Muscle layer of duodenum (tissue), 2 donors: Measurements from ENCODE around the gene EPB41L4B.

Experiments used
- H3K27ac ChIP-seq: one replicate; pipeline ENCODE4 v1.7.0; 2013; ENCODE audit warnings: mild to moderate bottlenecking, low read length
- H3K27me3 ChIP-seq: one replicate; pipeline ENCODE4 v1.7.0; 2013; ENCODE audit warnings: low read depth, mild to moderate bottlenecking, control low read depth, low read length
- H3K36me3 ChIP-seq, 2 donors: one replicate each; pipeline ENCODE4 v1.7.0; 2013; ENCODE audit warnings: low read length in 2 of 2, control low read depth in 1 of 2, mild to moderate bottlenecking in 1 of 2; ENCODE audit not compliant: insufficient read depth in 2 of 2, control insufficient read depth in 1 of 2
- H3K4me1 ChIP-seq, 2 donors: one replicate each; pipeline ENCODE4 v1.7.0; 2013; ENCODE audit warnings: low read length in 2 of 2, mild to moderate bottlenecking in 2 of 2, control low read depth in 1 of 2, moderate library complexity in 1 of 2; ENCODE audit not compliant: insufficient read depth in 2 of 2, control insufficient read depth in 1 of 2
- H3K4me3 ChIP-seq, 2 donors: one replicate each; pipeline ENCODE4 v1.7.0; 2013; ENCODE audit warnings: low read length in 2 of 2, low read depth in 1 of 2, mild to moderate bottlenecking in 1 of 2
- H3K9me3 ChIP-seq, 2 donors: one replicate each; pipeline ENCODE4 v1.7.0; 2013; ENCODE audit warnings: low read length in 2 of 2, control low read depth in 1 of 2, mild to moderate bottlenecking in 1 of 2; ENCODE audit not compliant: control insufficient read depth in 1 of 2
- donor health status: healthy.

Gene EPB41L4B

DNA sequence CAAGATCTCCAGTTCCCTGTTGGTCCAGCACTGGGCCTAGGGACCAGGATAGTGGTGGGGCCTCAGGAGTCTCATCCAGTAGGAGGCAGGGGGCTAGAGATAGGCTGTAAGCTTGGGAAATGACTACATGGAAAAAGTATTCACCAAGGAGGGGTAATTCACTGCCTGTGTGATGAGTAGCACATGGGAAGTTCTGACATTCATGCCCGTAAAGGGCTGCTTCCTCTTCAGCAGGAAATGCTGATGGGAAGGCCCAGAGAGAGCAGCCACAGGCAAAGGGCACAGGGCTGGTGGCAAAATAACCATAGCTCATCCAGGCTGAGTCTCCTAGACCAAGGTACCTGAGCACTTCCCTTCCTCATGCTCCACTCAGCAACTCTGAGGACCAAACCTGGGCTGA, 130.7 kb downstream of the EPB41L4B start:
- H3K36me3 ChIP-seq = no peaks in the 10 kb centered on the region
- H3K9me3 ChIP-seq = no peaks in the 10 kb centered on the region

DNA sequence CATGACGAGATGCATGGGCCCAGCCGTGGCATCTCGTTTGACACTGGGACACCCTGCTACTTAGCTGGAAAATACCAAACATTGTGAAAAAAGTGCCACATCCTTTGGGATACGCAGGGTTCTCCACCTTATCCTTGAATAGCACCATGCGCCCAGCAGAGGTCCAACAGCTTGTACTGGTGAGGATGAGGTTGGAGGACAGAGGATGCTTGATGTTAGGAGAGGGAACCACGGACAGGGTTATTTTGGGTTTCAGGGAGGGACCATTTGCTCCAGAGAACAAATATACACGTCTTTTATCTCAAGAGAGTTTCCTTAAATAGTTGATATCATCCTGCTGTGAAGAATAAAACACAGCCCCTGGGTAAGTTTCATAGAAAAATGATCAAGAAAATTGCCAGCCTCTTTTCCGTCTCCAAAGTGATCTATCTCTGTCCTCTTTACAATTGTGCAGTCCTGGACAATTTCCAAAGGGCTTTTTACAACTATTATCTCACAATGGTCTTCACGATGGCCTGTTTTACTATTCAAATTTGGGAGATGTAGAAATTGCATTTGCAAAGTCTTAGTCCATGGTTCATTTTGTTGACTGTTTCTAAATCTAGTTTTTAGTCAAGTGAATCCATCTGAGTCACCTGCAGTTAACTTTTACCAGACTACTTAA, 133.9 kb downstream of the EPB41L4B start:
- Histone ChIP-seq H3K4me3 (no peak overlapping the region), H3K27me3 (no peaks in the 10 kb centered on the region), H3K27ac (no peak overlapping the region), H3K4me1 (no peaks in the 10 kb centered on the region), H3K9me3 (no peaks in the 10 kb centered on the region), H3K36me3 (no peaks in the 10 kb centered on the region)

More for the DNA sequence above, 130.7 kb downstream of the EPB41L4B start:
- no peak overlapping the region for H3K4me3 ChIP-seq
- no peaks in the 10 kb centered on the region for H3K27me3 ChIP-seq
- no peak overlapping the region for H3K27ac ChIP-seq
- no peaks in the 10 kb centered on the region for H3K4me1 ChIP-seq

DNA sequence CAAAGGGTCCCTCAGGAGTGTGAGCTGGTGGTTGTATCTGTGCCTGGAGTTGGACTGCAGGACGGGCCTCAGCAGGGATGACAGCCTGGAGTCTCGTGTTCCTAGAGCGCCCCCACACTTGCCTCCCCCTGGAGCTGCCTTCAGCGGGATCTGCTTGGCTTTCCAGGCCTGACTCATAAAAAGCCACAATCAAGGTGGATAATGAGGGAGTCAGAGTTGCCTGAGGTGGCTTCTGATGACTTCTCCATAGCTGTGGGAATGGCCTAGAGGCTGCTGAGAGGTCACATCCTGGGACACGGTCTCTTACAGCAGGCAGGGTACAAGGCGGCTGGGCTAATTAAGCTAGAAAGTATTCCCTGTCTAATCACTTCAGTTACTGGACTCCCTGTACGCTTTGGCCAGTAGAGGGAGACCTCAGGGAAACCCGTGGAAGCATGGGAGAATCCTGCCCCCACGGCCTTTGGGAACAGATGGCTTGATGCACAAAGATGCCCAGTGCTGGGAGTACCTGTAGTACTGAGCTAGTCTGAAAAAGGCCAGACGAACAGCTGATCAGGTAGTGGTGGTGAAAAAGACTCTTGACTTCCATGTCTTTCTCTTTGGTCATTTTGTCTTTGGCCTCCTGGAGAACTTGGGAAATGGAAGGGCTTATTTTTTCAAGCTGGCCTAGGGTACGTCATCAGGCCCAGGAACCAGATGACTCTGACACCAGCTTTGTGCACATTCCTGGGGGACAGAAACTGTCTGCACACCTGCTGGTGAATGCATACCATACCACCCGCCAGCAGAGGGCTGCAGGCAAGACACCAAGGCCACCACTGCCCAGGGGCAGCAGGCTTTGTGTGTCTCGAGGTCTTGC, 137.7 kb downstream of the EPB41L4B start:
- Histone ChIP-seq H3K36me3 (no peaks in the 10 kb centered on the region), H3K4me3 (no peak overlapping the region), H3K4me1 (no peaks in the 10 kb centered on the region), H3K27ac (no peak overlapping the region), H3K27me3 (no peaks in the 10 kb centered on the region), H3K9me3 (no peaks in the 10 kb centered on the region)

DNA sequence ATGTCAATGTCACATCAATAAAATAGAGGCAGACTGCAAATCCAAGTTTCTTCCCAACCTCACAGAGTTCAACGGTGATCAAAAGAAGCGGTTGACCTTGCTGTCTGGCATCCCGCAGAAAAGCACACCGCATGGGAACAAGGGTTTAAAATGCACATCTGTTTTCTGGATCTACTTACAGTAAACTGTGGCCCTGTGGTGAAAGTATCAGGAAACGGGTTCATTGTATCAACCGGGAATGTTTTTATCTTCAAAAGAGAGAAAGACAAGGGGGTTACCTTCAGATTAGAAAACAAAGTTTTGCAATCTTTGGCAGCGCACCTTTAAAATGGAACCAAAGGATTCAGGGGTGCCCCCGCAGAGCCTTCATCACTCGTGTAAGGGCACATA, 138.3 kb downstream of the EPB41L4B start:
- no peak overlapping the region for H3K27ac ChIP-seq
- H3K4me1 ChIP-seq = no peaks in the 10 kb centered on the region
- H3K9me3 ChIP-seq = no peaks in the 10 kb centered on the region
- no peaks in the 10 kb centered on the region for H3K27me3 ChIP-seq
- H3K4me3 ChIP-seq = no peak overlapping the region
- no peaks in the 10 kb centered on the region for H3K36me3 ChIP-seq

DNA sequence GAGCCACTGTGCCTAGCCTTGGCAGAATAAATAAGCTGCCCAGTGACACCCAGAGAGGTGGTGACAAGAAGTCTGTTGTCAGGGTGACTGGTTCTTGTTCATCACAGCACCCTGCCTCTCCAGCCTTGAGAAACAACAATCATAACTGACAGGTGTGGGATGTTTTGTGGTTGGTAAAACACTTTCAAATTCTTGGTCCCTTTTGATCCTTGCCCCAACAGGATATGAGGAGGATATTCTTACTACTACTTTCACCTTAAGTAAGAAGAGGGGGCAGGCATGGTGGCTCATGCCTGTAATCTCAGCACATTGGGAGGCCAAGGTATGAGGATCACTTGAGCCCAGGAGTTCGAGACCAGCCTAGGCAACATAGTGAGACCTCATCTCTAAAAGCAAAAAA, 139.6 kb downstream of the EPB41L4B start:
- no peak overlapping the region for H3K4me3 ChIP-seq
- H3K4me1 ChIP-seq = no peaks in the 10 kb centered on the region
- H3K36me3 ChIP-seq = no peaks in the 10 kb centered on the region
- no peaks in the 10 kb centered on the region for H3K27me3 ChIP-seq
- H3K9me3 ChIP-seq = no peaks in the 10 kb centered on the region
- H3K27ac ChIP-seq = no peak overlapping the region

DNA sequence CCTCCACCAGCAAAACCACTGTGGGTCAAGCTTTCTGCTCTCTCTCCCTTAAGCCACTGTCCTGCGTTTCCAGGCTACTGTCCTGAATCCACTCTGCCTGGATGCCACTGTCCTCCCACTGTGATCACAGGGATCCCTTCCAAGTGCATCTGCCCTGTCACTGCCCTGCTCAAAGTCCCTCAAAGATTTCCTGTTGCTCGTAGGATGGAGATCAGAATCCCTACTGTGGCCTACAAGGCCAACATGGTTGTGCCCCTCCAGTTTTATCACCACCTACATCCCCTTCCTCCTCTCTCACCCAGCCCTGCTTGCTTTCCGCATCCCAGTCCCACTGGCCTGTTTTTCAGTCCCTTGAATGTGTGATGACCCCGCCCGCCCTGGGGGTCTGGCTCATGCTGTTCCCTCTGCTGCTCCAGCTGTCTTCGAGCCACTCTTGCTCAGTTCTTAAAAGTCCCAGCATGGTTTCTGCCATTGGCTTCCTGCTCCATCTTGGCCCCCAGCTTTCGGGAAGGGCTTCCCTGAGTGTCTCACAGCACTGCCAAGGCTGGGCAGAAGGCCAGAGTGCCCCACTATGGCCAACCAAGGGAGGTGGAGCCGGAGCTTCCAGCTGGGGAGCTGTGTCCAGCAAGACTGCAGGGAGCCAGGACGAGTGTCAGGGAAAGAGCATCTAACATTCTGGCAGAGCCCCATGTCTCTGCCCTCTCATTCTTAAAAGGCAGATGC, 140.9 kb downstream of the EPB41L4B start:
- Histone ChIP-seq H3K36me3 (no peaks in the 10 kb centered on the region), H3K27ac (no peak overlapping the region), H3K27me3 (no peaks in the 10 kb centered on the region), H3K9me3 (no peaks in the 10 kb centered on the region), H3K4me1 (no peaks in the 10 kb centered on the region), H3K4me3 (no peak overlapping the region)

DNA sequence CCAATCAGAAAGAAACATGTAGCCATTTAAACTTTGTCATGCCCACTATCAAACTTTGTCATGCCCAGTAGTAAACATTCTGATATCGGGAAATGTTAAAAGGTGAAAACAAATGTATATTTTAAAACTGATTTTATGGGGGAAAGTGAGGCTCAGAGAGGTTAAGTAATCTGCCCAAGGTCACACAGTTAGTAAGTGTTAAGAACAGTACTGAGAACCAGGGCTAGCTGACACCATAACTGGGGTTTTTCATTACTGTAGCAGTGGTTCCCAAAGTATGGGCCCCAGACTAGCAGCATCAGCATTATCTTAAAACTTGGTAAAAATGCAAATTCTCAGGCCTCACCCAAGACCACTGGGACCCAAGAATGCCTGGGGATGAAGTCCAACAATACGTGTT, 143.9 kb downstream of the EPB41L4B start:
- peaks cover 0 to 3% of the 10 kb centered on the region in 2 donors for H3K9me3 ChIP-seq
- H3K4me3 ChIP-seq = no peak overlapping the region
- no peaks in the 10 kb centered on the region for H3K4me1 ChIP-seq
- H3K27ac ChIP-seq = no peak overlapping the region
- no peaks in the 10 kb centered on the region for H3K27me3 ChIP-seq
- no peaks in the 10 kb centered on the region for H3K36me3 ChIP-seq

DNA sequence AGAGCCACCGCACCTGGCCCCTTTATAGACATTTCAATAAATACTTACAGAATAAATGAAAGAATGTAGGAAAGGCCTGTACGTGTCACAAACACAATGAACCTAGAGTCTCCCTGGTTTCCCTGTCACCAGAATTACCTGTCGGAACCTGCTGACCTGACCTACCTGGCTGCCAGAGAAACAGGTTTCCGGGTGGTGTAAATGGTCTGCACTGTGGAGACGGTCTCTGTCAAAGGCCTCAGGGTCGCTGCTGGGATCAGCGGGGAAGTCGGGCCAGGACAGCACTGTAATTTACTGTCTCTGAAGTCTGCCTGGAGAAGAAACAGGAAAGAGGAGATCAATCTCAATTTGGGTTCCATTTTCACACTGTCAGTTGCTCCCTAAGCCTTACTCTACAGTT, 144.5 kb downstream of the EPB41L4B start:
- H3K27me3 ChIP-seq = no peaks in the 10 kb centered on the region
- H3K4me3 ChIP-seq = no peak overlapping the region
- no peaks in the 10 kb centered on the region for H3K36me3 ChIP-seq
- peaks cover 0 to 3% of the 10 kb centered on the region in 2 donors for H3K9me3 ChIP-seq
- no peaks in the 10 kb centered on the region for H3K4me1 ChIP-seq
- no peak overlapping the region for H3K27ac ChIP-seq

DNA sequence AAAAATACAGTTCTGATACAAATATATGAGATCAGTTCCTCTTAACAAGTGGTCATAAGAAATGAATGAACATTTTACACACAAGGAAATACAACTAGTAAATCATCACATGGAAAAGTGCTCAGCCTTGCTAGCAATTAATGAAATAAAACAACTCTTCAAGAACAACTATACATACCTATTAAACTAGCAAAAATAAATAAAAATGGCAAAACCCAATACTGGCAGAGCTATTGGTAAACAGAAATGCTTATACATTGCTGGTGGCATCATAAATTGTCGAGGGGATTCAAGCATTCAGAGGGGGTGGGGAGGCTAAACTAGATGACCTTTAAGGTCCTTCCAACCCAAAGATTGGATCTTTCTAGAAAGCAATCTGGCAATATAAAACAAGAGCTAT, 147.9 kb downstream of the EPB41L4B start:
- Histone ChIP-seq H3K27ac (no peak overlapping the region), H3K27me3 (no peaks in the 10 kb centered on the region), H3K4me3 (no peak overlapping the region), H3K9me3 (peaks cover 0 to 3% of the 10 kb centered on the region in 2 donors), H3K36me3 (no peaks in the 10 kb centered on the region), H3K4me1 (no peaks in the 10 kb centered on the region)

DNA sequence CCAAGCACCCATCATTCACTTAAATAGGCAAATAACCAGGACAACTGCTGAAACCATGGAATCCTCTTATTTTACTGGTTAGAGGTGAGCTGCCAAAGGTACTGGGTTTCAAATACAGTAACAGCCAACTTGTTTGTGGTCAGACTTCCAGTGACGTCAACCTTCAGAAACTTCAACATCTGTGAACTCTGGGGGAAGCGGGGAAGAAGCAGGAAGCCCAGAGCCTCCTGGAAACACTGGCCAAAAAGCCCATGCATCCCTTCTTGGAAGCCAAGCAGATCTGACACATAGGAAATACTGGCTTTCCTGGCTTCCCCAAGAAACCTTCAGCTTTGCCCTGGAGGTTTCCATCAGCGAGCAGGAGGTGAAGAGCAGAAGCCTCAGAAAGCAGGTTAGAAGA, 148.9 kb downstream of the EPB41L4B start:
- Histone ChIP-seq H3K27me3 (no peaks in the 10 kb centered on the region), H3K36me3 (no peaks in the 10 kb centered on the region), H3K27ac (no peak overlapping the region), H3K4me1 (no peaks in the 10 kb centered on the region), H3K9me3 (peaks cover 0 to 3% of the 10 kb centered on the region in 2 donors), H3K4me3 (no peak overlapping the region)

DNA sequence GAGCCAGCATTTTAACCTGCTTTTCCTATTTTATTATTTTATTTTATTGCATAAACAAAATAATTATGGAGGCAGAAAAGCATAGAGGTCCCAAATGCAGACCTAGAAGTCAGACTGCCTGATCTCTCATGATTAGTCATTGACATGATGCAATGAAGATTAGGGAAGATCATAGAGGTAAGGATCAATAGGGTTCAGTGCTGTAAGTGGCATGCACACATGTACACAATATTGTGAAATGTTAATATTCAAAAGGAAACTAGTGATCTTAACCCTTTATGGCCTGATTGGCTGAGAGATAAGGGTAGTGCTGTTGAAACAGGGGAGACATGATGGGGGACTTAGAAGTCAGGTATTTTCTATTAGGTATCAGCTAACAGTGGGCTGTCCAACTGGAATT, 152.7 kb downstream of the EPB41L4B start:
- H3K4me3 ChIP-seq = no peak overlapping the region
- H3K4me1 ChIP-seq = no peaks in the 10 kb centered on the region
- H3K9me3 ChIP-seq = peaks cover 0 to 3% of the 10 kb centered on the region in 2 donors
- peaks cover 3% of the 10 kb centered on the region for H3K27me3 ChIP-seq
- no peaks in the 10 kb centered on the region for H3K36me3 ChIP-seq
- H3K27ac ChIP-seq = no peak overlapping the region
